GM18502 (cell line): ENCODE results near the gene LRIG3.
"Not testable (repeated sequence)": the region's sequence is repeated elsewhere in the genome, so short reads cannot be mapped to it uniquely, and the experiment has no call there.

Source experiments
- ATAC-seq: cut with Tn5 transposase; IDR thresholded peaks from one replicate; pipeline ENCODE4 v1.9.1; 2021; ENCODE audit warnings: mild to moderate bottlenecking; ENCODE audit not compliant: unreplicated experiment, poor library complexity

LRIG3 gene

DNA sequence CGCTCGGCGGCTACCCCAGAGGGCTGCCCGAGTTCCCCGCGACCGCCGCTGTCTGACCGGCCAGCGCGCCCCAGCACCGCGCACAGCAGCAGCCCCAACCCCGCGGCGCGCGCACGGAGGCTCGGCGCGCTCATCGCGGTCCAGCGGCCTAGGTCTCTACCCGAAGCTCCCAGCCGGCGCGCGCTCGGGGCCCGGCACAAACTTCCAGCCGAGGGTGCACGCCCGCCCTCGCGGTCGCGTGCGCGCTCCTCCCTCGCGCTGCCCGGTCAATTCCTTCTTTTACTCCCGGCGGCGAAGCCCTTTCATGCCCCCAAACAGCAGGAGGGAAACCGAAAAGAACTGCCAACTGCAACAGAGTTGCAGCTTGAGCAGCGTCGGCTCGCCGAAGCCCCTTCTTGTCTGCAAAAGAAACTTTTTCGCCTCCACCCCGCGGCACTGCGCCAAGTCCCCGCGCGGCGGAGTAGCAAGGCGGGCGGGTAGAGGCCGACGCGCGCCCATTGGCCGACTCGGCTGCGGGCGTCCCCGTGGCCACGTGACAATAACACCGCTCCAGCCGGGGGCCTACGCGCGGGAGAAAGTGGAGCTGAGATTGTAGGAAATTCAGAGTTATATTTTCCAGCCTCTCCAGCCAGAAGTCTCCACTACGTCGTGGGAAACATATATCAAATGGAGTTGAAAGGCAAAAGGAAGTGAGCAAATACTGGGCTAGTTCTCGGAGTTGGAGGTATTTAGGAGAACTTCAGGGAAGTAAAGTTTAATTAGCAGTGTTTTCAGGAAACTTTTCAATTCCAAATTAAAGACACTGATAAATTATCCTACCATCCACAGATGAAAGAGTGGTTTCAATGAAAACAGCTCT, at the start of gene LRIG3:
Gene LRIG3, minus strand, starts transcription at position 403 of the 859 bp plus-strand sequence. Its CDS starts 269 bp downstream, at position 134.
- peak; percentile 88 for ATAC-seq

DNA sequence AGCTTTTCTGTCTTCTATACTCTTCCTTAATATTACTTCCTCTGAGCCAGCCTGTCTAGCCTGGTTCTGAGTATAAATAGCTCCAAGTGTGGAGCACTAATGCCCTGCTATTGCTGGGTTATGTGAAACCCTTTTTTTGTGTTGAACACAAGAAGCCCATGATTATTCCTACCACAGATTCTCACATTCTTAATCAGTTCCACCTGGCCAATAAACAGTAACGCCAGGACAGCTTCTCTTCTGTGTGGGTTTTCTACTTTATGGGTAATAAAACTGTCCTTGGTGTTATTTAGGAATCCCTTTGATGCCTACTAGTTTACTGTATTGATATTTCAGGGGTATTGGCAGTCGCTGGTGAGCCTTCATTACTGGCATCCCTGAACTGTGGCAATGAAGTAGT, 48.9 kb upstream of the LRIG3 start:
- ATAC-seq = no peak

DNA sequence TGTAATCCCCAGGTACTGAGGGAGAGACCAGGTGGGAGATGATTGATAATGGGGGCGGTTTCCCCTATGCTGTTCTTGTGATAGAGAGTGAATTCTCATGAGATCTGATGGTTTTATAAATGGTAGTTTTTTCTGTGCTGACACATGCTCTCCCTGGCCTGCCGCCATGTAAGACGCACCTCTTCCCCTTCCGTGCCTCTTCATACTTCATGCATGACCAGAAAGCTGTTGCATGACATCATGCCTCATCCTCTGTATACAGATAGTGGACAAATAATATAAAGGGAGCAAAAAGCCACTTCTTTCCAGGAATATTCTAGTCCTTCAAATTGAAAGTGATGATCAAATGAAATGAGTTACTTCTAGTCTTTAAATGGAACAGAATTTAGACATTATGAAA, 47.3 kb upstream of the LRIG3 start:
- ATAC-seq = no peak

GRCh38 chr12:58966939-58967338, 46.6 kb upstream of the LRIG3 start:
- no peak for ATAC-seq

DNA sequence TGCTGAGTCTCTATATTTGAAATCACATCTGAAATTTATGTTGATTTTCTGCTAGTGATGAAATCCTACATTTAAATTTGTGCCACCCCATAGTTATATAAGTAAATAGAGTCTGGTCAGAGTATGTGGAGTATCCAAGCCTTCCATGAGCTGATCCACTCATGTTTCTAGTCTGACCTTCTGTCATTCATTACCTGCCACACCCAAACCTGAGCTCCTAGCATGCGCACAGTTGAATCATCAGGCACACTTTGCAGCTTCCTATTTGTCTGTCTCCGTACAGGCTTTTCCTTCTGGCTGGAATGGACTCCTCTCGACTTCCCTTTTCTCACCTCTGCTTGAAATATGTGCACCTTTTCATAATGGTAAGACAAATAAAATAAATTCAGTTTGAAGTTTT, 45.3 kb upstream of the LRIG3 start:
- no peak for ATAC-seq

GRCh38 chr12:58963844-58964243, 43.5 kb upstream of the LRIG3 start:
- no peak for ATAC-seq

DNA sequence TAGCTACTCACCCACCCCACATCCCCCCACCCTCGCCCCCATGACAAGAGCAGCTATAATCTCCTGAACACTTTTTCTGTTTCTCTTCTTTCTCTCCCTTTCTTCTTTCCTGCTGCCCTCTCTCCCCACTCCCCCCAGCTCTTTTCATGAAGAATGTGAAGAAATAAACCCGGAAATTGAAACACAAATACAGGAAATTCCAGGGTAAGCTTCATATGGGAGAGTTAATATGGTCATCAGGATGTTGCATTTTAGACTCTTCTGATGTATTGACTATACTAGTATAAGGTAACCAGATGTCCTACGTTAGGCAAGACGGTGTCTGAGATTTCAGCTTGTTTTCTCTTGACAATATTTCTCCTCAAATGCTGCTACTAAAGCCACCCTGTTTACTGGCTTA, 41.6 kb upstream of the LRIG3 start:
- ATAC-seq = no peak

- ATAC-seq = no peak
These were observed 40.9 kb upstream of the LRIG3 start for GRCh38 chr12:58961166-58961565.

GRCh38 chr12:58959639-58960300, 39.5 kb upstream of the LRIG3 start:
- ATAC-seq = no peak

- ATAC-seq = no peak
These were observed 37.0 kb upstream of the LRIG3 start for GRCh38 chr12:58957298-58957697.

DNA sequence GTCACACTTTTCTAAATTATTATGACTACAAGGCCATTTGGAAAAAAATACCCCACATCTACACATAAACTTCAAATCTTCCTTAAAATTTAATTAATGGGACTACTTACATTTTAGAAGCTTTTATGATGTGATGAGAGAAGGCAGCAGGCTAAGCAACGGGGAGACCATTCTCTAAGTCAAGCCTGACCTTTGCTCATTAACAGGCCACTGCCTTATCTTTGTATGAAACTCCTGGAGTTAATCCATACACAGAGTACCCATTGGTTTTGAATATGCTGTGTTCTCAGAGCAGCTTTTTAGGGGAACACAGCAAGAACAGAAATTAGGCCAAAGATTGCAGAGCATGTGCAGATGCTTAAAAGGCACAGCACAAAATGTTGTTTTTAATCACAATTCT, 35.5 kb upstream of the LRIG3 start:
- ATAC-seq = no peak

- no peak for ATAC-seq
These were observed 33.7 kb upstream of the LRIG3 start for GRCh38 chr12:58954002-58954401.

DNA sequence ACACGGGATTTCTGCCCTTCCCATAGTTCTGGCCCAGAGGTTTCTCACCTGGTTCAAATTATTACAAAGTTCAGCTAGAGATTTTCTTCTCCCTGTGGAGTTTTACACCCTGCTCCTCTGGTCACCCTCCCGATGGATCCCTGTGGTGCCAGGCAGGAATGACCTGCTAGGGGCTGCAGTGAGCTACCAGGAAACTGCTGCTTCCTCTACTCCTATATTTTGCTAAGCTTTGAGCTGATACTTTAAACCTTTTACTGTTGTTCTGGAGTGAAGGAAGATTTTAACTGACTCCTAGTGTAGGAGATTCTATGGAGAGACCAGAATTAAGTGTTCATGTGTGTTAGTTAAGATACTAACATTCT, 30.4 kb upstream of the LRIG3 start:
- no peak for ATAC-seq

GRCh38 chr12:58949954-58950738, 29.8 kb upstream of the LRIG3 start:
- not testable (repeated sequence) for ATAC-seq

GRCh38 chr12:58943079-58943478, 22.8 kb upstream of the LRIG3 start:
- ATAC-seq = no peak

GRCh38 chr12:58942345-58942744, 22.0 kb upstream of the LRIG3 start:
- ATAC-seq = no peak

GRCh38 chr12:58939399-58940100, 19.2 kb upstream of the LRIG3 start:
- ATAC-seq = no peak

- ATAC-seq = no peak
These were observed 18.1 kb upstream of the LRIG3 start for GRCh38 chr12:58938440-58938839.

DNA sequence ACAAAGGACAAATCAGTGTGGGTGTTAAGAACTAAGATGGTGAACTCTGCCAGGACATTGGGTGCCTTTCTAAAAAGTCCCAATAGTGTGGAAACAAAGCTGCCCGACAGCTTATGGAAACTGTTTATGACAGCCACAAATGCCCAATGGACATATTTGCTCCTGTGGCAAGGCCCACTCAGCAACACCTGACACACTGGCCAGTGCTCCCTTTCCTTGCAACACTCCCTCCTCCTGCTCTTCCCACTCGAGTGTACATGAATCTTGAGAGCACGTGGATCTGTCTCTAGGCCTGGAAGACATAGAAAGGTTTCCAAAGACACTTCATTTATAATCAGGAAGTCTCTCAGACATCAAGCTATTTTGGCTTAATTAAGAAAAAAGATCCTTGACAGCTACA, 14.2 kb upstream of the LRIG3 start:
- no peak for ATAC-seq
